Esophagus muscularis mucosa (tissue), 4 donors: ENCODE measurements around the gene DOCK3. TPM values are rescaled to one million over a fixed set of nuclear protein-coding genes. Genes with fewer than 3 reads are reported as not detected.

ENCODE experiments used
- DNase-seq: peaks from one replicate; pipeline ENCODE4 v3.0.0-alpha.2; 2017; ENCODE audit errors: extremely low spot score
- H3K27ac ChIP-seq, 4 donors: fragments of 200-600 bp; sonication (generic); replicated peaks in 1 of 4; 1 replicate in 3 of 4; 2 replicates in 1 of 4; pipeline ENCODE4 v1.5.1; 2016 to 2019; ENCODE audit warnings: mild to moderate bottlenecking in 1 of 4
- H3K27me3 ChIP-seq, 4 donors: fragments of 200-600 bp; sonication (generic); one replicate each; pipeline versions ENCODE4 v1.5.1 to v1.6.0; 2016 to 2019
- H3K36me3 ChIP-seq, 4 donors: fragments of 200-600 bp; sonication (generic); one replicate each; pipeline ENCODE4 v1.5.1; 2016 to 2019
- H3K4me1 ChIP-seq, 4 donors: fragments of 200-600 bp; sonication (generic); one replicate each; pipeline ENCODE4 v1.5.1; 2016 to 2019
- H3K4me3 ChIP-seq, 4 donors: fragments of 200-600 bp; sonication (generic); 1 replicate in 2 of 4; 2 replicates in 2 of 4; pipeline ENCODE4 v1.5.1; 2016 to 2019; ENCODE audit warnings: mild to moderate bottlenecking in 4 of 4, moderate library complexity in 1 of 4
- H3K9me3 ChIP-seq, 4 donors: fragments of 200-600 bp; sonication (generic); 1 replicate in 3 of 4; 2 replicates in 1 of 4; pipeline ENCODE4 v1.5.1; 2016 to 2019
- CTCF ChIP-seq, 3 experiments: fragments of 200-600 bp in 2 of 3; fragments of 450-650 bp in 1 of 3; sonication (generic) in 2 of 3; IDR thresholded peaks; one replicate each; pipeline ENCODE4 v1.5.1; 2017 to 2019; ENCODE audit warnings: antibody characterized with exemption in 3 of 3, mild to moderate bottlenecking in 2 of 3, moderate library complexity in 1 of 3
- EP300 ChIP-seq: sonication (generic); formaldehyde crosslinking; IDR thresholded peaks from one replicate; pipeline ENCODE4 v1.6.1; 2017; ENCODE audit warnings: antibody characterized with exemption
- POLR2A ChIP-seq: fragments of 450-650 bp; IDR thresholded peaks from one replicate; pipeline ENCODE4 v1.6.1; 2017; ENCODE audit warnings: antibody characterized with exemption, moderate library complexity, mild to moderate bottlenecking, low read depth
- POLR2AphosphoS5 ChIP-seq, 2 donors: sonication (generic); formaldehyde crosslinking; IDR thresholded peaks; one replicate each; pipeline ENCODE4 v1.6.1; 2017; ENCODE audit warnings: antibody characterized with exemption in 2 of 2
- WGBS: methylation state at CpG from one replicate; pipeline ENCODE4 v1.1.5; 2018; 5-methylcytosine and 5-hydroxymethylcytosine counted together
- intact Hi-C: fragments of 100-400 bp; cut with DNase I; formaldehyde crosslinking; loops from one replicate; pipeline ENCODE4 v1.15.1; 2023
- total RNA-seq, 4 donors: library from RNA; depleted of rRNA; stranded (reverse); fragments of >200 nt; gene quantifications; one replicate each; pipeline versions ENCODE4 v1.1.0 to v1.2.1, GENCODE V29; 2016

Gene DOCK3
- total RNA-seq, 4 donors from 2014 or later: 5.4 to 10.6 (median 7.2) TPM

GRCh38 chr3:51044982-51045381 lies 370.3 kb downstream of the DOCK3 start:
- no peak for DNase-seq
- H3K27ac ChIP-seq: no peak overlapping the region
- no peaks in the 10 kb centered on the region for H3K36me3 ChIP-seq
- TF ChIP-seq EP300 (no peak), POLR2A (no peak), CTCF (IDR thresholded peaks at IDR 0.05) (no peak), POLR2AphosphoS5 (IDR thresholded peaks at IDR 0.05) (no peak)
- no peaks in the 10 kb centered on the region for H3K9me3 ChIP-seq
- intact Hi-C loops: no loop called here
- no peaks in the 10 kb centered on the region for H3K27me3 ChIP-seq
- no peaks in the 10 kb centered on the region for H3K4me1 ChIP-seq
- 90% methylated on average over 1 of the region's 1 CpG for WGBS
- H3K4me3 ChIP-seq: no peak overlapping the region

- no peak for DNase-seq
- H3K9me3 ChIP-seq: no peaks in the 10 kb centered on the region
- WGBS: 41% methylated on average over 1 of the region's 1 CpG
Observed at GRCh38 chr3:51052562-51052961, 377.8 kb downstream of the DOCK3 start.

GRCh38 chr3:51057121-51057520 lies 382.4 kb downstream of the DOCK3 start:
- Histone ChIP-seq H3K9me3 (no peaks in the 10 kb centered on the region), H3K27me3 (no peaks in the 10 kb centered on the region), H3K27ac (no peak overlapping the region), H3K4me1 (peaks cover 0 to 38% (median 30%) of the 10 kb centered on the region in 4 donors), H3K36me3 (no peaks in the 10 kb centered on the region), H3K4me3 (no peak overlapping the region)
- no peak for DNase-seq
- TF ChIP-seq POLR2A: no peak
- TF ChIP-seq EP300: no peak
- no peak for TF ChIP-seq CTCF (IDR thresholded peaks at IDR 0.05)
- TF ChIP-seq POLR2AphosphoS5 (IDR thresholded peaks at IDR 0.05): no peak
- intact Hi-C loops: no loop called here
- 46% methylated on average over 1 of the region's 1 CpG for WGBS

More at GRCh38 chr3:51052562-51052961, 377.8 kb downstream of the DOCK3 start:
- H3K4me1 ChIP-seq: peaks cover 0 to 27% (median 19%) of the 10 kb centered on the region in 4 donors
- no peak for TF ChIP-seq POLR2A
- TF ChIP-seq POLR2AphosphoS5 (IDR thresholded peaks at IDR 0.05): no peak
- no peak for TF ChIP-seq CTCF (IDR thresholded peaks at IDR 0.05)
- no peak for TF ChIP-seq EP300
- H3K27ac ChIP-seq: no peak overlapping the region
- no peaks in the 10 kb centered on the region for H3K36me3 ChIP-seq
- no peaks in the 10 kb centered on the region for H3K27me3 ChIP-seq
- no peak overlapping the region for H3K4me3 ChIP-seq
- intact Hi-C loops: no loop called here

- H3K27me3 ChIP-seq: no peaks in the 10 kb centered on the region
- 0% methylated on average over 1 of the region's 1 CpG for WGBS
Observed at GRCh38 chr3:51063053-51063452, 388.3 kb downstream of the DOCK3 start.

More at GRCh38 chr3:51063053-51063452, 388.3 kb downstream of the DOCK3 start:
- no peaks in the 10 kb centered on the region for H3K36me3 ChIP-seq
- H3K27ac ChIP-seq: peak overlapping the region in 1 of 4 donors; percentile 14
- peaks cover 0 to 34% (median 29%) of the 10 kb centered on the region in 4 donors for H3K4me1 ChIP-seq
- no peak for DNase-seq
- intact Hi-C loops: no loop called here
- TF ChIP-seq CTCF (IDR thresholded peaks at IDR 0.05): no peak
- no peak for TF ChIP-seq POLR2A
- no peak for TF ChIP-seq EP300
- no peak for TF ChIP-seq POLR2AphosphoS5 (IDR thresholded peaks at IDR 0.05)
- H3K4me3 ChIP-seq: no peak overlapping the region
- no peaks in the 10 kb centered on the region for H3K9me3 ChIP-seq
